NCI-H446 (cell line): Measurements from ENCODE around the gene SNPH.
"Not testable (repeated sequence)": the region's sequence is repeated elsewhere in the genome, so short reads cannot be mapped to it uniquely, and the experiment has no call there.

ENCODE experiments used
- DNase-seq, 2 experiments: peaks; one replicate each; lab custom pipeline; 2025; lab: John Stamatoyannopoulos, UW

The SNPH gene

DNA sequence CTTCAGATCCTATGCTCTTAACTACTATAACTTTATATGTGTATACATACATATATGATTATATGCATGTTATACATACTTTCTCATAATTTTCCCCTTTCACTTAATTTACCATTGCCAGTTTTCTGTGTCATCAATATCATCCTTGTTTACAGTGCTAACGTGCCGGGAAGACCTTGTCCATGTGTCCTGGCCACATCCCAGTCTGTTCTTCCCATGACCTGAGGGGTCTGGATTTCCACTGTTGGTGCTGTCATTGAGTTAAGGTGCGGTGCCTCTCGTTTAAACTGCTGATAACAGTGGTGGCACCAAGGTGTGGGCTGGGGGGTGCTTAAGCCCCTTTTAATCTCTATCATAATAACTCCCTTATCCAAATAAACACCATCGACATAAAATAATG is 71.3 kb downstream of the SNPH start:
- no peak for DNase-seq

DNA sequence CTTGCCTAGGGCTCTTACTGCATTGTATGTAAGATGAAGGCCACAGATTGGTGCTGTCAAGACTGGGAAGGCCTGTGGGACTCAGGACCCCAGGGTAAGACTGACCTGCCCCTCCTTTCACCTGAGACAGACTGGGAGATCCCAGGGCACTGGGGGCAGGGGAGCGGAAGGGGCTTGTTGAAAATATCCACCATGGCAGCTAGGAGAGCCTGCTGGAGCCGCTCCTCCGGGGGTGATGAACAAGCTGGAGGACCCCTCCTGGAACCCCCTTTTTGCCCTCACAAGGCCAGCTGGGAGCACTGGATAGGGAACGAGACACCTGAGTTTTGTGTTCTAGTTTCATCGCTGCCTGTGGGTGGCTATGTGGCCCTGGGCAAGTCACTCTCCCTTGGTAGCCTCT is 72.0 kb downstream of the SNPH start:
- no peak for DNase-seq

DNA sequence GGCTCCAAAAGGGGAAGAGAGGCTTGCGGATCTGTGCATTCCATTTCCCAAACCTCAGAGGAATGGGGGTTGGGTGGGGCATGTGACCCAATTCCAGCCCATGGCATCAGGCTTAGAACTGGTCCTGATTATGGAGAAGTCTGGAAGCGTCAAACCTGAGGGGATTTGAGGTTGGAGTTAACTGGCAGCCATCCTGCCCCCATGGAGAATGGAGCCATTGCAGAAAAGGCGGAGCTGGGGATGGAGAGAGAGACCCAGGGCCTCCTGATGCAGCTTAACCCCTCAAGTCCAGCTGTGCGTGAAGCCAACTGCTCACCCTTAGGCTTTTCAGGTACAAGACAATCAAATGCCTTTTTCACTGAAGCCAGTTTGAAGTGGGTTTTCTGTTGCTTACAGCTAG is 72.7 kb downstream of the SNPH start:
- DNase-seq, result no peak

DNA sequence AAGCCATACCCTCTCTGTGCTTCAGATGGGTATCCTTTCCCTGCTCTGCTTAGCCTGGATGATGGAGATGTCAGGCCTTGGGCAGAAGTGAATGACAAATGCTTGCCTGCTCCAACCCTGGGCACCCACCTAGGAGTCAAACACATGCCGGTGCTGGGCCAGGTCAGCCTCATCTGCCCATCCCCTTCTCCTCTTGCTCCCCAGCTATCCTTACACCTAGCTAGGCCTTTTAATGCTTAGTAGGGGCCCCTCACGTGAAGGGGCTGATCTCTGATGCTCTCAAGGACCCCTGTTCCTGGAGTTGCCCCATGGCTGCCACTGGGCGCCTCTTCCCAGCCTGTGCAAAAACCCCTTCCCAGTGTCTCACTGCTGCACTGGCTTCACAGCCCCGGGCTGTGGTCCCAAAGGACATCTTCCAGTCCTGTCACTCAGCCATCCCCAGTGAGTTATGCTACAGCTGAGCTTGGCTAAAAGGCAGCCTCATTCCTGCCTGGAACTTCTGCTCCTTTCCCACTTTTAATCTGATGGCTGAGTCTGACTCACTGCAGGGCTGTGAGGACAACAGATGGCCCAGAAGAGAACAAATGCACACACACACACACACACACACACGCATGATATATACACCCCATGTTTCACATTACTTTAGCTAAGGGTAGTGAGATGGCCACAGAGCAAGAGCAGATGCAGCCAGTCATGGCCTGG is 75.6 kb downstream of the SNPH start:
- DNase-seq, result peak in 1 of 2 experiments; percentile 24

DNA sequence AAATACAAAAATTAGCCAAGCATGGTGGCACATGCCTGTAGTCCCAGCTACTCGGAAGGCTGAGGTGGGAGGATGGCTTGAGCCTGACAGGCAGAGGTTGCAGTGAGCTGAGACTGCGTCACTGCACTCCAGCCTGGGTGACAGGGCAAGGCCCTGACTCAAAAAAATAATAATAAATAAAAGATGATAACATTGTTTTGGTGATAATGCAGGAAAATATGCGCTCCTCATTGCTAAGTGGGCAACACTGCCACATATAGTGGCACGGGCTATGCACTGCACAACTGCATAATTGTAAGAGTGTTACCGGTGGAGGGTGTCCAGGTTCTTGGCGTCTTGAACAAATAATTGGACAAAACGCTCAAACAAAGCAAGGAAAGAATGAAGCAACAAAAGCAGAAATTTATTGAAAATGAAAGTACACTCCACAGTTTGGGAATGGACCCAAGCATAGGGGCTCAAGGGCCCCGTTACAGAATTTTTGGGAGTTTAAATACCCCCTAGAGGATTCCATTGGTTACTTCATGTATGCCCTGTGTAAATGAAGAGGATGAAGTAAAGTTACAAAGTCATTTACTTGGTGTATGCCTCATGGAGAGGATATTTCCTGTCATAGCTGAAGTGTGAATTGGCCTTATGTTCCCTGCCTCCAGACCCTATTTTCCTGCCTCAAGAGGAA is 77.5 kb downstream of the SNPH start:
- DNase-seq, result not testable (repeated sequence)

DNA sequence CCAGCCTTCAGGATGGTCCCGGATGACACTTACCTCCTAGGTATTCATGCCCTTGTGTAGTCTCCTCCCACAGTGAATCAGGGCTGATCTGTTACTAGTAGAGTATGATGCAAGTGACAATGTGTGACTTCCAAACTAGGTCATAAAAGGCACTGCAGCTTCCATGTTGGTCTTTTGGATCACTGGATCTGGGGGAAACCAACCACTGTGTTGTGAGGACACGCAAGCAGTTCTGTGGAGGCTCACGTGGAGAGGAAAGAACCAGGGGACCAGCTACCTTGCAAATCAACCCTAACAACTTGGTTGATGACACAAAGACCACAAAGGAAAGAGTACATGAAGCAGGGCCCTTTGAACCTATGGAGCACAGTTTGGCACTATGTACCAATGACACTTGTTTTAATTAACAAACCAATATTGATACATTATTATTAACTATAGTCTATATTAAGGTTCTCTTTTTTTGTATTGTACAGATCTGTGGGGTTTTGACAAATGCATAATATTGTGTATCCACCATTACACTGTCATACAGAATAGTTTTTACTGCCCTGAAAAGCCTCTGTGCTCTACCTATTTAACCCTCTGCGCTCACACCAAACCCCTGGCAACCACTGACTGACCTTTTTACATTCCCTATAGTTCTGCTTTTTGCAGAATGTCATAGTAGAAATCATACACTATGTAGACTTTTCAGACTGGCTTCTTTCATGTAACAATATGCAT is 79.1 kb downstream of the SNPH start:
- no peak for DNase-seq

DNA sequence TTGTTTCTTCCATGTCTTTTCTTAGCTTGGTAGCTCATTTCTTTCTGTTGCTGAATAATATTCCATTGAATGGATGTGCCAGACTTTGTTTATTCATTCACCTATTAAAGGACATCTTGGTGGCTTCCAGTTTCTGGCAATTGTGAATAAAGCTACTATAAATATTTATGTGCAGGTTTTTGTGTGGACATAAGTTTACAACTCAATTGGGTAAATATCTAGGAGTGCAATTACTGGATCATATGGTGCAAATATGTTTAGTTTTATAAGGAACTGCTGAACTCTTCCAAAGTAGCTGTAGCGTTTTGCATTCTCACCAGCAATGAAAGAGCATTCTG is 79.6 kb downstream of the SNPH start:
- DNase-seq, result no peak

DNA sequence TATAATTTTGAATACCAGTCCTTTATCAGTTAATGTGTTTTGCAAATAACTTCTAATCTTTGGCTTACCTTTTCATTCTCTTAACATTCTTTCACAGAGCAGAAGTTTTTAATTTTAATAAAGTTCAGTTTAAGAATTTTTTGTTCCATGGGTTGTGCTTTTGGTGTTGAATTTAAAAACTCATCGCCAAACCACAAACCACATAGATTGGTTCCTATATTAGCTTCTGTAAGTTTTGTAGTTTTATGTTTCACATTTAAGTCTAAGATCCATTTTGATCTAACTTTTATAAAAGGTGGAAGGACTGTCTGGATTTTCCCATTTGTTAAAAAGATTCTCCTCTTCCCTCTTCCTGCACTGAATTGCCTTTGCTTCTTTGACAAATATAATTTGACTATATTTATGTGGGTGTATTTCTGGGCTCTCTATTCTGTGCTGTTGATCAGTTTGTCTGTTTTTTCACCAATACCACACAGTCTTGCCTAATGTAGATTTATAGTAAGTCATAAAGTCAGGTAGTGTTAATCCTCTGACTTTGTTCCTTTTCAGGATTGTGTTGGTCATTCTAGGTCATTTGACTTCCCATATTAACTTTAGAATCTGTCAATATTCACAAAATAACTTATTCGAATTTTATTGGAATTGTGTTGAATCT is 80.3 kb downstream of the SNPH start:
- no peak for DNase-seq

DNA sequence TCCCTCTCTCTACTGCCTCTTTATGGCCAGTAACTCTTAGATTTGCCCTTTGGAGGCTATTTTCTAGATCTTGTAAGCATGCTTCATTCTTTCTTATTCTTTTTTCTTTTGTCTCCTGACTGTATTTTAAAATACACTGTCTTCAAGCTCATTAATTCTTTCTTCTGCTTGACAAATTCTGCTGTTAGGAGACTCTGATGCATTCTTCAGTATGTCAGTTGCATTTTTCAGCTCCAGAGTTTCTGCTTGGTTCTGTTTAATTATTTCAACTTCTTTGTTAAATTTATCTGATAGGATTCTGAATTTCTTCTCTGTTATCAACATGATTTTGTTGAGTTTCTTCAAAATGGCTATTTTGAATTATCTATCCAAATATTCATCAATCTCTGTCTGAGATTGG is 87.9 kb downstream of the SNPH start:
- DNase-seq, result no peak

DNA sequence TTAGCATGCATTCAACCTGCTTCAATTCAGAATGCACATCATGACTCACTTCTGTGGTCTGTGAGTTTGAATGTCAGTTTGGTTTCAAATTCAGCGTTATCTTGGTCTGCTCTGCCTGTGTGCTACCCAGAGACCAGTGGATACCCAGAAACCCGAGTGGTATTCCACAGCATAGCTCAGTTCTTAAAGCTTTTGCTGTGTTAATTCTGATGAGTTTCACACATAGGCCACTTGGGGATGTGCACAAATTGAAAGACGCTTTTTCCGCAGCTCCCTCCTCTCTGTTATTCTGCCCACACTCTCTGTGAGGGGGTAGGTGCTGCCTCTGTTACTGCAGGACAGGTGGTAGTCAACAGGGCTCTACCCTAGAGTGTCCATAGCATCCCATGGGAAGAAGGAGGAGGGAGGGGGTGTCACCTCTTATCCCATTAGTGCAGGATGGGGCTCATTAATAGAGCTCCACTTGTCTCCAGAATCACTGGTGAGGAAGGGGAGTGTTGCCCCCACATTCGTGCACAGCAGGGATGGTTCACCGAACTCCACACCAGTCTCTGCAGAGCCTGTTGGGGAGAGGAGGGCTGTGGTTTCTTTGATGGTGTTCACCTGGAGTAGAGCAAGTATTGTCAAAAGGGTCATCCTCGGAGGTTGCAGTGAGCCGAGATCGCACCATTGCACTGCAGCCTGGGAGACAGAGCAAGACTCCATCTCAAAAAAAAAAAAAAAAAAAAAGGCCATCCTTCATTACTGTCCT is 92.0 kb downstream of the SNPH start:
- no peak for DNase-seq
